Ectodermal cell (in vitro differentiated cells): ENCODE data around the gene GOLGA8R.
"Not testable (repeated sequence)": the region's sequence is repeated elsewhere in the genome, so short reads cannot be mapped to it uniquely, and the experiment has no call there.

ENCODE experiments used
- H3K27ac ChIP-seq: 2 replicates; pipeline ENCODE4 v1.7.0; 2013; ENCODE audit warnings: mild to moderate bottlenecking, low read depth, low read length; ENCODE audit not compliant: insufficient read depth, poor library complexity, severe bottlenecking
- H3K27me3 ChIP-seq: 2 replicates; pipeline ENCODE4 v1.7.0; 2013; ENCODE audit warnings: mild to moderate bottlenecking, low read length; ENCODE audit not compliant: insufficient read depth, control insufficient read depth, poor library complexity, severe bottlenecking
- H3K36me3 ChIP-seq: one replicate; pipeline ENCODE4 v1.7.0; 2013; ENCODE audit warnings: low read length; ENCODE audit not compliant: control insufficient read depth, insufficient read depth
- H3K4me1 ChIP-seq: one replicate; pipeline ENCODE4 v1.7.0; 2013; ENCODE audit warnings: low read length; ENCODE audit not compliant: control insufficient read depth, insufficient read depth
- H3K4me3 ChIP-seq: 2 replicates; pipeline ENCODE4 v1.7.0; 2013; ENCODE audit warnings: low read depth, low read length, control low read depth; ENCODE audit not compliant: insufficient read depth
- H3K9me3 ChIP-seq: 2 replicates; pipeline ENCODE4 v1.7.0; 2013; ENCODE audit warnings: mild to moderate bottlenecking, low read length, moderate library complexity; ENCODE audit not compliant: control insufficient read depth
- WGBS, 2 experiments: methylation state at CpG; one replicate each; pipeline ENCODE4 v1.1.7; 2013; ENCODE audit warnings: missing lambda C conversion rate in 2 of 2; 5-methylcytosine and 5-hydroxymethylcytosine counted together

GOLGA8R gene

GRCh38 chr15:30392766-30393663 is 21.0 kb downstream of the GOLGA8R start, which contains the start of gene CHRFAM7A:
CHRFAM7A (minus strand) TSS chr15:30393540; CDS start chr15:30383351, 10,189 bp downstream.
- not testable (repeated sequence) for H3K36me3 ChIP-seq, H3K27me3 ChIP-seq, H3K4me1 ChIP-seq, H3K27ac ChIP-seq, H3K9me3 ChIP-seq, H3K4me3 ChIP-seq
- no CpG with 5 or more reads among the region's 74 CpGs for WGBS, 2 experiments

DNA sequence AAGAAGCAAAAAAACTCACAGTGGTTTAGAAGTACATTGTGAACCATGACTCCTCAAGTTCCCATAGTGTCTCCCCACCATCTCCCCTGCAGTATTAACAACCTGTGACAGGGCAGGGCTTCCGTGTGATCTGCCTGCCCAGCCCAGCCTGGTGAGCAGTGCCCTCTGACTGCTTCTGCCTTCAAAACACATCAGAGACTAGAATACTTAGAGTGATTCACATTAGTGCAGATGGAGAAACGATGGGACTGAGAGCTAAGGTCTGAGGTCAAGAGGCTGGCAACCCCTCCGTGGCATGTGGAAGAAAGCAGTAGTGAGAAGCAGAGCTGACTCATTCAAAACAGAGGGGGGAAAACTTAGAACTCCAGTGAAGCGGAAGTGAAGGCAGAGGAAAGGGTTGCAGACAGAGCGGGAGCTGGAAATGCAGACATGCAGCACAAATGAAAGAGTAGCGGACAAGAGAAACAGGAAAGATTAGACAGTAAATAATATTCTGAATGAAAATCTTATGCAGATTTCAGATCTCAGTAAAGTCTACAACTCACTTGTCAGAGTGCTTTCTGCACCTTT is 27.7 kb downstream of the GOLGA8R start:
- not testable (repeated sequence) for H3K27ac ChIP-seq, H3K4me3 ChIP-seq, H3K9me3 ChIP-seq, H3K27me3 ChIP-seq, H3K36me3 ChIP-seq, H3K4me1 ChIP-seq
- no CpG with 5 or more reads among the region's 6 CpGs for WGBS, 2 experiments

DNA sequence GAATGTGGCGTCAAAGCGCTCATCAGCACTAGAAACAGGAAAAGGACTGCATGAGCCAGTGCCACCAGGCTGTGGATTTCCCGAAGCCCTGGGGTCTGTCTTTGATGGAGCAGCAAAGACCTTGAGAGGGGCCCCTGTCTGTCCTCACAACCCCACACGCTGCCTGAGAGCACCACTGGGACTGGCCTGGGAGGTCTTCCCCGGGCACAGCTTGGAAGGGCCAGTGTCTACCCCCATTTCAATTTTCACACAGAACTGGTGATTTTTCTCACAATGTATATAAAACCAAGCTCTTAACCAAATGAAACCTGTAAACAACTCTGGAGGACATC is 37.0 kb downstream of the GOLGA8R start:
- not testable (repeated sequence) for H3K36me3 ChIP-seq, H3K4me3 ChIP-seq, H3K27ac ChIP-seq, H3K27me3 ChIP-seq, H3K9me3 ChIP-seq, H3K4me1 ChIP-seq
- WGBS, 2 experiments = no CpG with 5 or more reads among the region's 5 CpGs

- WGBS, 2 experiments = no CpG with 5 or more reads among the region's 17 CpGs
- H3K9me3 ChIP-seq, H3K4me1 ChIP-seq, H3K4me3 ChIP-seq, H3K27me3 ChIP-seq, H3K36me3 ChIP-seq, H3K27ac ChIP-seq: not testable (repeated sequence)
These were observed 37.5 kb downstream of the GOLGA8R start for GRCh38 chr15:30376375-30377081.

GRCh38 chr15:30375872-30376271 is 38.2 kb downstream of the GOLGA8R start:
- WGBS, 2 experiments = 39 to 42% methylated on average over 2 to 3 of the region's 4 CpGs
- H3K27me3 ChIP-seq, H3K9me3 ChIP-seq, H3K27ac ChIP-seq, H3K4me3 ChIP-seq, H3K36me3 ChIP-seq, H3K4me1 ChIP-seq: not testable (repeated sequence)

DNA sequence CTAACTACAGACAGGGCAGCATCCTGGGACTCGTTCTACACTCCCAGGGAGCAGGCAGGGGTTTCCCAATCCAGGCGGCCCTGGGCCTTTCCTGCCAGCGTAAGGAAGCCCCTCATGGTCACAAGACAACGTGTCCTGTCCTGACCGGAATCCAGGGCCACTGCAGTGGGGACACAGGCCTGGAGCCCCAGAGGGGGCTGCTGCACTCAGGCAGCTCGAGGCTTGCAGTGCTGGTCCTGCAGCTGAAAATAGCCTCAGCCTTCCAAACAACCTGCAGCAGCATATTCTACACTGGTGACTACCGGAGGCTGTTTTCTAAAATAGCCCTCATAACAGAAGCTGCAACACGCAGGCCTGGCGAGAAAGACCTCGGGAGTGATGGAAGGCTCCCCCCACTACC is 39.2 kb downstream of the GOLGA8R start:
- H3K4me3 ChIP-seq, H3K36me3 ChIP-seq, H3K27ac ChIP-seq, H3K9me3 ChIP-seq, H3K4me1 ChIP-seq, H3K27me3 ChIP-seq: not testable (repeated sequence)
- 86 to 88% methylated on average over 2 to 3 of the region's 10 CpGs for WGBS, 2 experiments

- H3K27ac ChIP-seq, H3K4me1 ChIP-seq, H3K27me3 ChIP-seq, H3K9me3 ChIP-seq, H3K36me3 ChIP-seq, H3K4me3 ChIP-seq: not testable (repeated sequence)
- WGBS, 2 experiments = no CpG with 5 or more reads among the region's 3 CpGs
These were observed 45.8 kb downstream of the GOLGA8R start for GRCh38 chr15:30368271-30368670.

GRCh38 chr15:30367246-30367645 is 46.8 kb downstream of the GOLGA8R start:
- not testable (repeated sequence) for H3K4me1 ChIP-seq, H3K27ac ChIP-seq, H3K27me3 ChIP-seq, H3K36me3 ChIP-seq, H3K9me3 ChIP-seq, H3K4me3 ChIP-seq
- WGBS, 2 experiments = 93 to 95% methylated on average over 9 to 11 of the region's 17 CpGs

- H3K27ac ChIP-seq, H3K4me1 ChIP-seq, H3K36me3 ChIP-seq, H3K27me3 ChIP-seq, H3K9me3 ChIP-seq, H3K4me3 ChIP-seq: not testable (repeated sequence)
- 100% methylated on average over 1 of the region's 5 CpGs; no CpG with 5 or more reads in 1 of the 2 experiments for WGBS, 2 experiments
These were observed 52.7 kb downstream of the GOLGA8R start for GRCh38 chr15:30361404-30361803.

DNA sequence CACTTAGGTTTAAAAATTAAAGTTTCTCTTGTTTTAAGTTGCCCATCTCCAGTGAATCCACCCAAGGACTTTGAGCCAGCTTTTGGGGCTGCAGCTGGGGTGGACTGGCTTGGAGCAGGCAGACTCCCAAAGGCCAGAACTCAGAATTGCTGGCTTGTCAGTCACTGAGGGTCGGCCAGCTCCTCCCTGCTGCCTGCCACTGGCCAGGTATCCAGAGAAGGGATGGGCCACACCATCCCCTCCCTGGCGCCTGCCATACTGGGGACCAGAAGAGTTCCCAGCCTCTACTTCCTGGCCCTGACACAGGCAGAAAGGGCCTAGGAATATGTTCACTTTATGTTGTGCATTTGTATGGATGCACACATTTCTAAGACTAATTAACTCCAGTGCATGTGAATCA is 53.1 kb downstream of the GOLGA8R start:
- WGBS, 2 experiments = no CpG with 5 or more reads among the region's 2 CpGs
- not testable (repeated sequence) for H3K9me3 ChIP-seq, H3K27ac ChIP-seq, H3K27me3 ChIP-seq, H3K4me3 ChIP-seq, H3K4me1 ChIP-seq, H3K36me3 ChIP-seq
